HepG2 (cell line): ENCODE measurements around the gene CCT7. TPM values are rescaled to one million over a fixed set of nuclear protein-coding genes. Genes with fewer than 3 reads are reported as not detected.

Experiments used
- BRCA1 ChIP-seq: sonication (generic); formaldehyde crosslinking; IDR thresholded peaks from 2 replicates; pipeline ENCODE4 v1.4.0; 2020; ENCODE audit warnings: missing genetic modification reagents
- CENPX ChIP-seq: sonication (generic); formaldehyde crosslinking; IDR thresholded peaks from 2 replicates; pipeline ENCODE4 v1.9.0; 2021; ENCODE audit warnings: mild to moderate bottlenecking, missing genetic modification reagents, moderate library complexity
- MTF2 ChIP-seq: sonication (generic); formaldehyde crosslinking; IDR thresholded peaks from 2 replicates; pipeline ENCODE4 v1.5.0; 2020; ENCODE audit warnings: missing genetic modification reagents, borderline replicate concordance
- RFXAP ChIP-seq: sonication (generic); formaldehyde crosslinking; IDR thresholded peaks from 2 replicates; pipeline ENCODE4 v1.4.0; 2020; ENCODE audit warnings: missing genetic modification reagents, borderline replicate concordance
- ZMYM4 ChIP-seq: sonication (generic); formaldehyde crosslinking; IDR thresholded peaks from 2 replicates; pipeline ENCODE4 v1.8.1; 2023; ENCODE audit warnings: mild to moderate bottlenecking, missing genetic modification reagents
- ZNF234 ChIP-seq: sonication (generic); formaldehyde crosslinking; conservative IDR thresholded peaks from 2 replicates; pipeline ENCODE4 v1.5.1; 2020; ENCODE audit warnings: mild to moderate bottlenecking, missing genetic modification reagents
- ZNF253 ChIP-seq: sonication (generic); formaldehyde crosslinking; IDR thresholded peaks from 2 replicates; pipeline ENCODE4 v1.8.0; 2022; ENCODE audit warnings: mild to moderate bottlenecking, missing genetic modification reagents, borderline replicate concordance
- ZNF343 ChIP-seq: sonication (generic); formaldehyde crosslinking; IDR thresholded peaks from 2 replicates; pipeline ENCODE4 v1.4.0; 2020; ENCODE audit warnings: mild to moderate bottlenecking, missing genetic modification reagents
- ZNF558 ChIP-seq: sonication (generic); formaldehyde crosslinking; IDR thresholded peaks from 2 replicates; pipeline ENCODE4 v1.9.0; 2022; ENCODE audit warnings: mild to moderate bottlenecking, missing genetic modification reagents, borderline replicate concordance
- ZNF781 ChIP-seq: sonication (generic); formaldehyde crosslinking; IDR thresholded peaks from 2 replicates; pipeline ENCODE4 v1.5.1; 2020; ENCODE audit warnings: borderline replicate concordance, mild to moderate bottlenecking, missing genetic modification reagents; ENCODE audit errors: not compliant biosample characterization
- ZZZ3 ChIP-seq: sonication (generic); formaldehyde crosslinking; IDR thresholded peaks from 2 replicates; pipeline ENCODE4 v1.4.0; 2020; ENCODE audit warnings: missing genetic modification reagents, mild to moderate bottlenecking, borderline replicate concordance
- polyA plus RNA-seq, 8 experiments: library from polyadenylated mRNA; depleted of rRNA in 3 of 8; stranded (reverse) in 7 of 8; unstranded in 1 of 8; fragments of >200 nt; fragmentation: Illumina TruSeq in 4 of 8; extraction: Trizol in 4 of 8; gene quantifications; 2 replicates each; pipeline versions ENCODE4 v1.2.1 to v1.2.3, GENCODE V29; 2011 to 2016; ENCODE audit warnings: low read depth in 4 of 8, missing spikeins in 1 of 8, mixed read lengths in 1 of 8; ENCODE audit not compliant: insufficient read depth in 1 of 8
- total RNA-seq, 5 experiments: library from RNA; depleted of rRNA; stranded (reverse); fragments of >200 nt; fragmentation: Illumina TruSeq; extraction: Trizol; gene quantifications; 2 replicates each; pipeline ENCODE4 v1.2.3, GENCODE V29; 2016; ENCODE audit warnings: low read depth in 1 of 5
- TF ChIP-seq, protein P1 (sequence below): sonication (generic); formaldehyde crosslinking; IDR thresholded peaks from 2 replicates; pipeline ENCODE4 v1.5.0; 2020; ENCODE audit warnings: mild to moderate bottlenecking, missing genetic modification reagents
- TF ChIP-seq, protein P2 (sequence below): fragments of 450-650 bp; IDR thresholded peaks from 2 replicates; pipeline ENCODE4 v1.6.1; 2017
- TF ChIP-seq, protein P3 (sequence below): sonication (generic); formaldehyde crosslinking; IDR thresholded peaks from 2 replicates; pipeline ENCODE4 v1.4.0; 2020; ENCODE audit warnings: missing genetic modification reagents
- TF ChIP-seq, protein P4 (sequence below): sonication (generic); formaldehyde crosslinking; IDR thresholded peaks from 2 replicates; pipeline ENCODE4; 2020; ENCODE audit warnings: missing genetic modification reagents, mild to moderate bottlenecking, borderline replicate concordance
- TF ChIP-seq, protein P5 (sequence below): sonication (generic); formaldehyde crosslinking; conservative IDR thresholded peaks from 2 replicates; pipeline ENCODE4 v1.8.0; 2022; ENCODE audit warnings: mild to moderate bottlenecking, moderate library complexity, missing genetic modification reagents

The CCT7 gene
- total and polyA plus RNA-seq, 2 of the 13 experiments (the other 11 are each of a cell fraction or from before 2014, with no cell fraction given), result 347 to 517 TPM

DNA sequence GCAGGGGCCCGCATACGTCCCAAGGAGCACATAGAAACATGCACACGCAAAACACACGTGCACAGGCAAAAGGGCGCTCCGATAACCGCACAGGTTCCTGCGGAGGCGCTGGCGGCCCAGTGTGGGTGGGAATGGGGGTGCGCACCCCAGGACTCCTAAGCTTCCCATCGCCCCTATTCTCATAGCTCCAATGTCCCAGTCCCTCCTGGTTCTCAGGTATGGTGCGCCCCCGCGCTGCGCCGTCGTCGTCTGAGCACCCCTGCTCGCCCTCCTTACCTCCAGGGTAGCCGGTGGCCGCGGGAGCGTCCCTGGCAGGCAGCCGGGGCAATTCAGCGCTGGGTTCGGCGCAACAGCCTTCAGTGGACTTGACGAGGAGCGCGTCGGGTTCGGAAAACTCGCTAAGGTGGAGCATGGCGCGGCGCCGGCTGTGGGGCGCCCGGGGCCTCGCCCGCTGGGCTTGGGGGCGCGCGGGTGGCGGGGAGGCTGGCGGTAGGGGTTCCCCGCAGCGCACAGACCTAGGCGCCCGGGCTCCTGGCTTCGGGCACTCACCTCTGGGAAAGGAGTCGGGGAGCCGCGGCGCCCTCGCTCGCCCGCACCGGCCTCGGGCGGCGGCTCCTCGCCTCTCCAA, 58.9 kb downstream of the CCT7 start (continued):
- no peak for TF ChIP-seq ZNF558
- TF ChIP-seq, protein P1, sequence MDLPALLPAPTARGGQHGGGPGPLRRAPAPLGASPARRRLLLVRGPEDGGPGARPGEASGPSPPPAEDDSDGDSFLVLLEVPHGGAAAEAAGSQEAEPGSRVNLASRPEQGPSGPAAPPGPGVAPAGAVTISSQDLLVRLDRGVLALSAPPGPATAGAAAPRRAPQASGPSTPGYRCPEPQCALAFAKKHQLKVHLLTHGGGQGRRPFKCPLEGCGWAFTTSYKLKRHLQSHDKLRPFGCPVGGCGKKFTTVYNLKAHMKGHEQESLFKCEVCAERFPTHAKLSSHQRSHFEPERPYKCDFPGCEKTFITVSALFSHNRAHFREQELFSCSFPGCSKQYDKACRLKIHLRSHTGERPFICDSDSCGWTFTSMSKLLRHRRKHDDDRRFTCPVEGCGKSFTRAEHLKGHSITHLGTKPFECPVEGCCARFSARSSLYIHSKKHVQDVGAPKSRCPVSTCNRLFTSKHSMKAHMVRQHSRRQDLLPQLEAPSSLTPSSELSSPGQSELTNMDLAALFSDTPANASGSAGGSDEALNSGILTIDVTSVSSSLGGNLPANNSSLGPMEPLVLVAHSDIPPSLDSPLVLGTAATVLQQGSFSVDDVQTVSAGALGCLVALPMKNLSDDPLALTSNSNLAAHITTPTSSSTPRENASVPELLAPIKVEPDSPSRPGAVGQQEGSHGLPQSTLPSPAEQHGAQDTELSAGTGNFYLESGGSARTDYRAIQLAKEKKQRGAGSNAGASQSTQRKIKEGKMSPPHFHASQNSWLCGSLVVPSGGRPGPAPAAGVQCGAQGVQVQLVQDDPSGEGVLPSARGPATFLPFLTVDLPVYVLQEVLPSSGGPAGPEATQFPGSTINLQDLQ (CRISPR knock-in tag), result no peak
- TF ChIP-seq ZNF234 (CRISPR knock-in tag), result no peak
- TF ChIP-seq, protein P2, sequence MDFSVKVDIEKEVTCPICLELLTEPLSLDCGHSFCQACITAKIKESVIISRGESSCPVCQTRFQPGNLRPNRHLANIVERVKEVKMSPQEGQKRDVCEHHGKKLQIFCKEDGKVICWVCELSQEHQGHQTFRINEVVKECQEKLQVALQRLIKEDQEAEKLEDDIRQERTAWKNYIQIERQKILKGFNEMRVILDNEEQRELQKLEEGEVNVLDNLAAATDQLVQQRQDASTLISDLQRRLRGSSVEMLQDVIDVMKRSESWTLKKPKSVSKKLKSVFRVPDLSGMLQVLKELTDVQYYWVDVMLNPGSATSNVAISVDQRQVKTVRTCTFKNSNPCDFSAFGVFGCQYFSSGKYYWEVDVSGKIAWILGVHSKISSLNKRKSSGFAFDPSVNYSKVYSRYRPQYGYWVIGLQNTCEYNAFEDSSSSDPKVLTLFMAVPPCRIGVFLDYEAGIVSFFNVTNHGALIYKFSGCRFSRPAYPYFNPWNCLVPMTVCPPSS, result no peak
- no peak for TF ChIP-seq BRCA1 (CRISPR knock-in tag)
- TF ChIP-seq MTF2 (CRISPR knock-in tag), result peak; percentile 26; the same call in 1 of the 2 replicates
- TF ChIP-seq ZNF781 (CRISPR knock-in tag), result no peak
- no peak for TF ChIP-seq ZMYM4
- TF ChIP-seq, protein P3, sequence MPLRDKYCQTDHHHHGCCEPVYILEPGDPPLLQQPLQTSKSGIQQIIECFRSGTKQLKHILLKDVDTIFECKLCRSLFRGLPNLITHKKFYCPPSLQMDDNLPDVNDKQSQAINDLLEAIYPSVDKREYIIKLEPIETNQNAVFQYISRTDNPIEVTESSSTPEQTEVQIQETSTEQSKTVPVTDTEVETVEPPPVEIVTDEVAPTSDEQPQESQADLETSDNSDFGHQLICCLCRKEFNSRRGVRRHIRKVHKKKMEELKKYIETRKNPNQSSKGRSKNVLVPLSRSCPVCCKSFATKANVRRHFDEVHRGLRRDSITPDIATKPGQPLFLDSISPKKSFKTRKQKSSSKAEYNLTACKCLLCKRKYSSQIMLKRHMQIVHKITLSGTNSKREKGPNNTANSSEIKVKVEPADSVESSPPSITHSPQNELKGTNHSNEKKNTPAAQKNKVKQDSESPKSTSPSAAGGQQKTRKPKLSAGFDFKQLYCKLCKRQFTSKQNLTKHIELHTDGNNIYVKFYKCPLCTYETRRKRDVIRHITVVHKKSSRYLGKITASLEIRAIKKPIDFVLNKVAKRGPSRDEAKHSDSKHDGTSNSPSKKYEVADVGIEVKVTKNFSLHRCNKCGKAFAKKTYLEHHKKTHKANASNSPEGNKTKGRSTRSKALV, result peak; percentile 88
- TF ChIP-seq, protein P4, sequence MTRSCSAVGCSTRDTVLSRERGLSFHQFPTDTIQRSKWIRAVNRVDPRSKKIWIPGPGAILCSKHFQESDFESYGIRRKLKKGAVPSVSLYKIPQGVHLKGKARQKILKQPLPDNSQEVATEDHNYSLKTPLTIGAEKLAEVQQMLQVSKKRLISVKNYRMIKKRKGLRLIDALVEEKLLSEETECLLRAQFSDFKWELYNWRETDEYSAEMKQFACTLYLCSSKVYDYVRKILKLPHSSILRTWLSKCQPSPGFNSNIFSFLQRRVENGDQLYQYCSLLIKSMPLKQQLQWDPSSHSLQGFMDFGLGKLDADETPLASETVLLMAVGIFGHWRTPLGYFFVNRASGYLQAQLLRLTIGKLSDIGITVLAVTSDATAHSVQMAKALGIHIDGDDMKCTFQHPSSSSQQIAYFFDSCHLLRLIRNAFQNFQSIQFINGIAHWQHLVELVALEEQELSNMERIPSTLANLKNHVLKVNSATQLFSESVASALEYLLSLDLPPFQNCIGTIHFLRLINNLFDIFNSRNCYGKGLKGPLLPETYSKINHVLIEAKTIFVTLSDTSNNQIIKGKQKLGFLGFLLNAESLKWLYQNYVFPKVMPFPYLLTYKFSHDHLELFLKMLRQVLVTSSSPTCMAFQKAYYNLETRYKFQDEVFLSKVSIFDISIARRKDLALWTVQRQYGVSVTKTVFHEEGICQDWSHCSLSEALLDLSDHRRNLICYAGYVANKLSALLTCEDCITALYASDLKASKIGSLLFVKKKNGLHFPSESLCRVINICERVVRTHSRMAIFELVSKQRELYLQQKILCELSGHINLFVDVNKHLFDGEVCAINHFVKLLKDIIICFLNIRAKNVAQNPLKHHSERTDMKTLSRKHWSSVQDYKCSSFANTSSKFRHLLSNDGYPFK (CRISPR knock-in tag), result no peak
- no peak for TF ChIP-seq ZNF253 (CRISPR knock-in tag)
- no peak for TF ChIP-seq CENPX (CRISPR knock-in tag)
- no peak for TF ChIP-seq ZNF343 (CRISPR knock-in tag)
- TF ChIP-seq RFXAP (CRISPR knock-in tag), result 0 out of 2 replicates have a peak, but pooled peaks have one; percentile 64
- TF ChIP-seq ZZZ3, result no peak
- TF ChIP-seq, protein P5, sequence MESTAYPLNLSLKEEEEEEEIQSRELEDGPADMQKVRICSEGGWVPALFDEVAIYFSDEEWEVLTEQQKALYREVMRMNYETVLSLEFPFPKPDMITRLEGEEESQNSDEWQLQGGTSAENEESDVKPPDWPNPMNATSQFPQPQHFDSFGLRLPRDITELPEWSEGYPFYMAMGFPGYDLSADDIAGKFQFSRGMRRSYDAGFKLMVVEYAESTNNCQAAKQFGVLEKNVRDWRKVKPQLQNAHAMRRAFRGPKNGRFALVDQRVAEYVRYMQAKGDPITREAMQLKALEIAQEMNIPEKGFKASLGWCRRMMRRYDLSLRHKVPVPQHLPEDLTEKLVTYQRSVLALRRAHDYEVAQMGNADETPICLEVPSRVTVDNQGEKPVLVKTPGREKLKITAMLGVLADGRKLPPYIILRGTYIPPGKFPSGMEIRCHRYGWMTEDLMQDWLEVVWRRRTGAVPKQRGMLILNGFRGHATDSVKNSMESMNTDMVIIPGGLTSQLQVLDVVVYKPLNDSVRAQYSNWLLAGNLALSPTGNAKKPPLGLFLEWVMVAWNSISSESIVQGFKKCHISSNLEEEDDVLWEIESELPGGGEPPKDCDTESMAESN (CRISPR knock-in tag), result no peak
